GM12872 (cell line): ENCODE measurements around the gene NSD1.

Experiments
- CTCF ChIP-seq: IDR thresholded peaks from 3 replicates; pipeline ENCODE4 v1.5.1; 2011; ENCODE audit warnings: low read depth, mild to moderate bottlenecking, low read length, moderate library complexity; ENCODE audit not compliant: insufficient read depth

Gene NSD1

GRCh38 chr5:177133096-177133852 is at the start of gene NSD1:
Gene NSD1, plus strand, starts transcription at chr5:177133773. Its CDS starts 1,331 bp downstream, at chr5:177135104.
- TF ChIP-seq CTCF, result no peak

GRCh38 chr5:177084175-177084574 is 49.4 kb upstream of the NSD1 start:
- TF ChIP-seq CTCF, result no peak

GRCh38 chr5:177085985-177086653 is 47.5 kb upstream of the NSD1 start:
- no peak for TF ChIP-seq CTCF

GRCh38 chr5:177086654-177087397 is 46.7 kb upstream of the NSD1 start, which contains the start of gene FGFR4:
Gene FGFR4, plus strand, starts transcription at chr5:177086915. Its CDS starts 2,688 bp downstream, at chr5:177089603.
- TF ChIP-seq CTCF, result peak; percentile 74

GRCh38 chr5:177087398-177088005 is 46.1 kb upstream of the NSD1 start:
- no peak for TF ChIP-seq CTCF

GRCh38 chr5:177089127-177089526 is 44.4 kb upstream of the NSD1 start:
- no peak for TF ChIP-seq CTCF
